ENCODE results near the gene SH3RF1. TPM values are rescaled to one million over a fixed set of nuclear protein-coding genes. Genes with fewer than 3 reads are reported as not detected.

Gene SH3RF1
- total RNA-seq, 1 experiment from 2014 or later: 15.3 TPM

GRCh38 chr4:169163947-169164668 lies 106.6 kb downstream of the SH3RF1 start:
- Histone ChIP-seq H2AK5ac (ENCODE audit: insufficient read length, low read length) (no peak overlapping the region), H3K79me1 (ENCODE audit: insufficient read depth, low read depth, low read length, poor library complexity, severe bottlenecking) (no peaks in the 10 kb centered on the region), H3K4me1 (ENCODE audit: insufficient read depth, low read length) (peaks cover 5% of the 10 kb centered on the region; the same call in 1 of the 2 replicates), H3K9me3 (ENCODE audit: control insufficient read depth, low read depth, low read length) (no peaks in the 10 kb centered on the region), H3K23me2 (ENCODE audit: insufficient read length, low read depth, low read length, poor library complexity, severe bottlenecking) (no peaks in the 10 kb centered on the region), H3K4me2 (ENCODE audit: insufficient read depth, insufficient read length, low read length) (no peak overlapping the region), H3K27ac (ENCODE audit: insufficient read length, low read depth, low read length) (no peak overlapping the region), H4K20me1 (ENCODE audit: control insufficient read depth, insufficient read depth, insufficient read length) (no peaks in the 10 kb centered on the region), H3K4ac (ENCODE audit: low read depth, low read length) (no peak overlapping the region), H3T11ph (ENCODE audit: low read length) (no peak overlapping the region), H2BK20ac (ENCODE audit: low read depth, low read length, poor library complexity, severe bottlenecking) (no peak overlapping the region), H4K91ac (ENCODE audit: insufficient read length, low read depth, low read length) (no peak overlapping the region), H3K27me3 (ENCODE audit: insufficient read depth, low read length) (no peaks in the 10 kb centered on the region), H4K8ac (replicated peaks; ENCODE audit: insufficient read length, low read depth, low read length) (no peak overlapping the region), H2BK5ac (ENCODE audit: insufficient read length, low read length) (no peak overlapping the region), H2AFZ (ENCODE audit: low read length) (no peak overlapping the region), H3K9ac (ENCODE audit: extremely low read depth, insufficient read length, low read length) (no peak overlapping the region), H3K14ac (ENCODE audit: insufficient read depth, low read length) (no peak overlapping the region), H3K18ac (ENCODE audit: insufficient read length, low read depth, low read length) (no peak overlapping the region), H3K56ac (ENCODE audit: insufficient read length, low read depth, low read length) (no peak overlapping the region), H2BK12ac (ENCODE audit: insufficient read length, low read depth, low read length) (no peak overlapping the region), H2BK15ac (ENCODE audit: low read depth, low read length) (no peak overlapping the region), H3K23ac (ENCODE audit: insufficient read length, low read depth, low read length) (no peak overlapping the region), H2BK120ac (ENCODE audit: low read depth, low read length, poor library complexity, severe bottlenecking) (no peak overlapping the region), H3K79me2 (ENCODE audit: insufficient read depth, low read length) (0 out of 2 replicates have a peak, but pooled peaks cover 1% of the 10 kb centered on the region), H4K5ac (ENCODE audit: insufficient read length, low read depth, low read length) (no peak overlapping the region)
- TF ChIP-seq, protein P1, sequence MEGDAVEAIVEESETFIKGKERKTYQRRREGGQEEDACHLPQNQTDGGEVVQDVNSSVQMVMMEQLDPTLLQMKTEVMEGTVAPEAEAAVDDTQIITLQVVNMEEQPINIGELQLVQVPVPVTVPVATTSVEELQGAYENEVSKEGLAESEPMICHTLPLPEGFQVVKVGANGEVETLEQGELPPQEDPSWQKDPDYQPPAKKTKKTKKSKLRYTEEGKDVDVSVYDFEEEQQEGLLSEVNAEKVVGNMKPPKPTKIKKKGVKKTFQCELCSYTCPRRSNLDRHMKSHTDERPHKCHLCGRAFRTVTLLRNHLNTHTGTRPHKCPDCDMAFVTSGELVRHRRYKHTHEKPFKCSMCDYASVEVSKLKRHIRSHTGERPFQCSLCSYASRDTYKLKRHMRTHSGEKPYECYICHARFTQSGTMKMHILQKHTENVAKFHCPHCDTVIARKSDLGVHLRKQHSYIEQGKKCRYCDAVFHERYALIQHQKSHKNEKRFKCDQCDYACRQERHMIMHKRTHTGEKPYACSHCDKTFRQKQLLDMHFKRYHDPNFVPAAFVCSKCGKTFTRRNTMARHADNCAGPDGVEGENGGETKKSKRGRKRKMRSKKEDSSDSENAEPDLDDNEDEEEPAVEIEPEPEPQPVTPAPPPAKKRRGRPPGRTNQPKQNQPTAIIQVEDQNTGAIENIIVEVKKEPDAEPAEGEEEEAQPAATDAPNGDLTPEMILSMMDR (conservative IDR thresholded peaks at IDR 0.05): no peak
- no peak for DNase-seq
- Mint-ChIP-seq H3K36me3 (ENCODE audit: insufficient read depth in 1 of 3, low read depth in 3 of 3) (no peaks in the 10 kb centered on the region), H3K27ac (no peak overlapping the region), H3K4me1 (peaks cover 2% of the 10 kb centered on the region in 2 experiments; a peak in 3 of 4 replicates), H3K9me3 (no peaks in the 10 kb centered on the region), H3K4me3 (no peak overlapping the region), H3K27me3 (ENCODE audit: low read depth) (no peaks in the 10 kb centered on the region)

All from H9 (cell line).